Mammary epithelial cell (primary cell): ENCODE results near the gene NPAS3.

ENCODE experiments used
- CTCF ChIP-seq, 2 donors: IDR thresholded peaks in 1 of 2; conservative IDR thresholded peaks in 1 of 2; 2 replicates each; pipeline ENCODE4 v1.5.1; 2011 to 2012; ENCODE audit warnings: inconsistent platforms in 2 of 2, low read length in 2 of 2, mild to moderate bottlenecking in 2 of 2, control low read depth in 1 of 2, low read depth in 1 of 2; ENCODE audit not compliant: insufficient read depth in 1 of 2; ENCODE audit errors: extremely low read depth in 1 of 2
- EZH2 ChIP-seq: IDR thresholded peaks from 2 replicates; pipeline ENCODE4 v1.6.1; 2012; ENCODE audit warnings: low read length, inconsistent platforms, borderline replicate concordance

GRCh38 chr14:32984241-32984930 lies 45.7 kb downstream of the NPAS3 start:
- TF ChIP-seq CTCF (conservative IDR thresholded peaks at IDR 0.05 in 1 of 2, IDR thresholded peaks at IDR 0.05 in 1 of 2; ENCODE audit: extremely low read depth in 1 of 2, insufficient read depth in 1 of 2, low read depth in 1 of 2, low read length in 2 of 2) = no peak
- no peak for TF ChIP-seq EZH2
